ENCODE results near the gene SPARCL1. TPM values are rescaled to one million over a fixed set of nuclear protein-coding genes. Genes with fewer than 3 reads are reported as not detected.
"Not testable (repeated sequence)": the region's sequence is repeated elsewhere in the genome, so short reads cannot be mapped to it uniquely, and the experiment has no call there.

Gene SPARCL1
- total and polyA plus RNA-seq, 2 of the 13 experiments (the other 11 are each of a cell fraction or from before 2014, with no cell fraction given): 0.04 TPM; not detected in 1

DNA sequence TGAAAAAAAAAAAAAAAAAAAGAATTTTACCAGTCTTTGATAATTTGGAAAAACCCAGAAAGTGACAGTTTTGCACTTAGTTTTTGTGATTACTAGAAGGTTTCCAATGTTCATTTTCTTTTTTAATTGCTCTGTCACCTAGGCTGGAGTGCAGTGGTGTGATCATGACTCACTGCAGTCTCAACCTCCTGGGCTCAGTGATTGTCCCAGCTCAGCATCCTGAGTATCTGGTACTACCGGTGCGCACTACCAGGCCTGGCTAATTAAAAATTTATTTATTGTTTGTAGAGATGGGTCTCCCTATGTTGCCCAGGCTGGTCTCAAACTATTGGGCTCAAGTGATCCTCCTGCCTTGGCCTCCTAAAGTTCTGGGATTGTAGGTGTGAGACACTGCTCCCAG is 103.5 kb downstream of the SPARCL1 start (continued):
- TF ChIP-seq, protein P1, sequence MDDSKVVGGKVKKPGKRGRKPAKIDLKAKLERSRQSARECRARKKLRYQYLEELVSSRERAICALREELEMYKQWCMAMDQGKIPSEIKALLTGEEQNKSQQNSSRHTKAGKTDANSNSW (CRISPR knock-in tag; IDR thresholded peaks at IDR 0.05; ENCODE audit: borderline replicate concordance): no peak
- TF ChIP-seq MIXL1 (CRISPR knock-in tag; IDR thresholded peaks at IDR 0.05): no peak
- no peak for TF ChIP-seq PAX8 (CRISPR knock-in tag; IDR thresholded peaks at IDR 0.05; ENCODE audit: borderline replicate concordance)
- no peak for TF ChIP-seq ZSCAN25 (CRISPR knock-in tag; IDR thresholded peaks at IDR 0.05)
- no peak for TF ChIP-seq THAP11 (CRISPR knock-in tag; IDR thresholded peaks at IDR 0.05)
- TF ChIP-seq RBM22 (optimal IDR thresholded peaks at IDR 0.05; ENCODE audit: low read length): no peak
- TF ChIP-seq GATAD1 (CRISPR knock-in tag; IDR thresholded peaks at IDR 0.05): no peak
- no peak for TF ChIP-seq MZF1 (CRISPR knock-in tag; IDR thresholded peaks at IDR 0.05; ENCODE audit: borderline replicate concordance)
- no peak for TF ChIP-seq CBX2 (IDR thresholded peaks at IDR 0.05; ENCODE audit: low read depth, low read length)
- no peak for TF ChIP-seq CBX2 (CRISPR knock-in tag; IDR thresholded peaks at IDR 0.05; ENCODE audit: low read depth)
- TF ChIP-seq, protein P2, sequence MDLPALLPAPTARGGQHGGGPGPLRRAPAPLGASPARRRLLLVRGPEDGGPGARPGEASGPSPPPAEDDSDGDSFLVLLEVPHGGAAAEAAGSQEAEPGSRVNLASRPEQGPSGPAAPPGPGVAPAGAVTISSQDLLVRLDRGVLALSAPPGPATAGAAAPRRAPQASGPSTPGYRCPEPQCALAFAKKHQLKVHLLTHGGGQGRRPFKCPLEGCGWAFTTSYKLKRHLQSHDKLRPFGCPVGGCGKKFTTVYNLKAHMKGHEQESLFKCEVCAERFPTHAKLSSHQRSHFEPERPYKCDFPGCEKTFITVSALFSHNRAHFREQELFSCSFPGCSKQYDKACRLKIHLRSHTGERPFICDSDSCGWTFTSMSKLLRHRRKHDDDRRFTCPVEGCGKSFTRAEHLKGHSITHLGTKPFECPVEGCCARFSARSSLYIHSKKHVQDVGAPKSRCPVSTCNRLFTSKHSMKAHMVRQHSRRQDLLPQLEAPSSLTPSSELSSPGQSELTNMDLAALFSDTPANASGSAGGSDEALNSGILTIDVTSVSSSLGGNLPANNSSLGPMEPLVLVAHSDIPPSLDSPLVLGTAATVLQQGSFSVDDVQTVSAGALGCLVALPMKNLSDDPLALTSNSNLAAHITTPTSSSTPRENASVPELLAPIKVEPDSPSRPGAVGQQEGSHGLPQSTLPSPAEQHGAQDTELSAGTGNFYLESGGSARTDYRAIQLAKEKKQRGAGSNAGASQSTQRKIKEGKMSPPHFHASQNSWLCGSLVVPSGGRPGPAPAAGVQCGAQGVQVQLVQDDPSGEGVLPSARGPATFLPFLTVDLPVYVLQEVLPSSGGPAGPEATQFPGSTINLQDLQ (CRISPR knock-in tag; IDR thresholded peaks at IDR 0.05): no peak
- no peak for TF ChIP-seq ZC3H13 (CRISPR knock-in tag; IDR thresholded peaks at IDR 0.05)
- TF ChIP-seq ADNP (CRISPR knock-in tag; IDR thresholded peaks at IDR 0.05): no peak
- no peak for TF ChIP-seq ZNF549 (CRISPR knock-in tag; IDR thresholded peaks at IDR 0.05)

DNA sequence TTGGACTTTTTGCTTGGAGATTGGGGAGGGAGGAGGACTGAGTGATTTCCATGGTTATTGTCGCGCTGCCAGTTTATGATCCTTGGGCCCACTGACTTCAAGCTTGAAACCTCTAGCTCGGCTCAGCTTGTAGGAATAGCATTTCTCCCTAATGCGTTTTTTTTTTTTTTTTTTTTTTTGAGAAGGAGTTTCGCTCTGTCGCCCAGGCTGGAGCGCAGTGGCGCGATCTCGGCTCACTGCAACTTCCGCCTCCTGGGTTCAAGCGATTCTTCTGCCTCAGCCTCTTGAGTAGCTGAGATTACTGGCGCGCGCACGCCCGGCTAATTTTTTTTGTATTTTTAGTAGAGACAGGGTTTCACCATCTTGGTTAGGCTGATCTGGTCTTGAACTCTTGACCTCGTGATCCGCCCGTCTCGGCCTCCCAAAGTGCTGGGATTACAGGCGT is 105.1 kb downstream of the SPARCL1 start:
- CTCF ChIA-PET (ENCODE audit: low intra/inter-chr PET ratio, low total read pairs); DNase-seq (ENCODE audit: low spot score); BruUV-seq (replicated peaks); H4K20me1 ChIP-seq (ENCODE audit: insufficient read depth, low read length); FAIRE-seq; H2AFZ ChIP-seq (ENCODE audit: low read length); H3K9ac ChIP-seq (ENCODE audit: insufficient read depth, low read depth, low read length); H3K27me3 ChIP-seq (ENCODE audit: control insufficient read depth in 1 of 2, insufficient read depth in 2 of 2, low read length in 2 of 2); in situ Hi-C loops (cut with HindIII; ENCODE audit: extremely low pct_ligation_motif_present, low pct_unique_long_range_greater_than_20kb); H3K36me3 ChIP-seq (replicated peaks in 1 of 2; ENCODE audit: control insufficient read depth in 1 of 2, insufficient read depth in 2 of 2, low read length in 2 of 2); H3K9me3 ChIP-seq (ENCODE audit: low read length); ATAC-seq; H3K27ac ChIP-seq (ENCODE audit: extremely low read length, insufficient read depth, low read length): not testable (repeated sequence)
- WGBS (ENCODE audit: low lambda C conversion rate): 98% methylated on average over 22 of the region's 22 CpGs
- intact Hi-C loops (cut with micrococcal nuclease; ENCODE audit: unreplicated experiment): loop anchor here (5.0 to 10.0 kb wide), 2 partner anchors 43 to 49 kb away; no protein-coding TSS in a partner anchor
- peaks cover 73% of the 10 kb centered on the region for H3K4me1 ChIP-seq (ENCODE audit: insufficient read depth, low read length)
- peak overlapping the region in 1 of 3 experiments; percentile 91; a peak in 2 of 6 replicates for H3K4me3 ChIP-seq (replicated peaks in 1 of 3; ENCODE audit: insufficient read depth in 1 of 3, low read depth in 2 of 3, low read length in 3 of 3)
- peaks cover 40% of the 10 kb centered on the region for H3K79me2 ChIP-seq (ENCODE audit: insufficient read depth, low read length)
- H3K4me2 ChIP-seq (ENCODE audit: low read depth, low read length): peak overlapping the region; percentile 92
- POLR2A ChIA-PET: interaction anchor here (9.6 kb wide), 1 partner anchor 35 kb away, joined by 172 read pairs; the partner anchor contains the start of gene HSD17B11
